Measurements from ENCODE around the gene DCAF17.

DCAF17 gene

DNA sequence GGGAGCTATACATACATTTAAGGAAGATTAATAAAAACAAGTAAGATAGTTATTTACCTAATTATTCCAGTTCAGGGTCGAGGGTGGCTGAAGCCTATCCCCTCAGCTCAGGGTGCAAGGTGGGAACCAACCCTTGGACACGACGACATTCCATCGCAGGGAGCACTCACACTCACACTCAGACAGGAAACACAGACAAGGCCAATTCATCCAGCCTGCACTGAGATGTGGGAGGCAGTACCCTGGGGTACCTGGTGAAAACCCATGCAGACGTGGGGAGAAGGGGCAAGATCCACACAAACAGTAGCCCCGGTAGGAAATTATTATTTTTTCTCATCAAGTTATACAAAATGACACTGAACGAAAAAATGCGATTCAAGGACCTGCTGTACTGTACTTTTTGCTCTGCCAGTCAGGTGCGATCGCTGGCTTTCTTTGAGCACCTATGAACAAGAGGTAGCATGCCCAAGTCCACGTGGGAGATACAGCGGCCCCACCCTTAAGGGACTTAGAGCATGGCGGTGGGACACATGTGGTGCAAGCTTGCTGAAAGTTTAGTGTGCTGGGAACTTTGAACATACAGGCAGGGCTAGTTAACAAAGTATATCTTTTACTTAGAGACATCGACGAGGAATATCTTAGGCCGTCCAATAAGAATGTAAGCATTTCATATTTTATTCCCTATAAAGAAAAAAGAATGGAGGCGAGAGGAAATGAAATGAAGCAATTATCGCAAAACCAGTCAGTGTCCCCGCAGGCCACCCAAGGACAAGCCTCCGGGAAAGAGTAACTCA lies 860 bp upstream of the DCAF17 start:
- DNase-seq (ENCODE audit: low spot score): no peak
- TF ChIP-seq, protein P1, sequence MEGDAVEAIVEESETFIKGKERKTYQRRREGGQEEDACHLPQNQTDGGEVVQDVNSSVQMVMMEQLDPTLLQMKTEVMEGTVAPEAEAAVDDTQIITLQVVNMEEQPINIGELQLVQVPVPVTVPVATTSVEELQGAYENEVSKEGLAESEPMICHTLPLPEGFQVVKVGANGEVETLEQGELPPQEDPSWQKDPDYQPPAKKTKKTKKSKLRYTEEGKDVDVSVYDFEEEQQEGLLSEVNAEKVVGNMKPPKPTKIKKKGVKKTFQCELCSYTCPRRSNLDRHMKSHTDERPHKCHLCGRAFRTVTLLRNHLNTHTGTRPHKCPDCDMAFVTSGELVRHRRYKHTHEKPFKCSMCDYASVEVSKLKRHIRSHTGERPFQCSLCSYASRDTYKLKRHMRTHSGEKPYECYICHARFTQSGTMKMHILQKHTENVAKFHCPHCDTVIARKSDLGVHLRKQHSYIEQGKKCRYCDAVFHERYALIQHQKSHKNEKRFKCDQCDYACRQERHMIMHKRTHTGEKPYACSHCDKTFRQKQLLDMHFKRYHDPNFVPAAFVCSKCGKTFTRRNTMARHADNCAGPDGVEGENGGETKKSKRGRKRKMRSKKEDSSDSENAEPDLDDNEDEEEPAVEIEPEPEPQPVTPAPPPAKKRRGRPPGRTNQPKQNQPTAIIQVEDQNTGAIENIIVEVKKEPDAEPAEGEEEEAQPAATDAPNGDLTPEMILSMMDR (IDR thresholded peaks at IDR 0.05): no peak

DNA sequence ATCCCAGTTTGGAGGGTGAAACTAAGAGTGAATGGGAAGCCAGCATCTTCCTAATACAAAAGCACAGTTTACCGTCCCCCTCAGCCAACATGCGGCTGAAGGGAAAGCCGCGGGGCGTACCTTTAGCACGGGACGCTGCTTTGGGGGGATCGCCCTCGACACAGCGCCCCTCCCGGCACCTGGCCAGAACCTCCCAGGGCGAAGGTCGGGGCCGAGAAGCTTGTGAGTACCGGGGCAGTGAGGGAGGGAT lies 338 bp upstream of the DCAF17 start, which contains the start of gene METTL8:
Gene METTL8 (minus strand): TSS at position 228 of the 250 bp plus-strand sequence. CDS start 41,805 bp downstream, outside the sequence.
- no peak for DNase-seq (ENCODE audit: low spot score)
- TF ChIP-seq, protein P1 (IDR thresholded peaks at IDR 0.05): peak; percentile 18
- H3K4me3 ChIP-seq: peak within 1 kb of the TSS; percentile 78
- peak within 1 kb of the TSS; percentile 91 for H3K27ac ChIP-seq

More for the DNA sequence above, 860 bp upstream of the DCAF17 start:
- Histone ChIP-seq H3K27ac (peak overlapping the region; percentile 91), H3K4me3 (peak overlapping the region; percentile 78)

- H3K27ac ChIP-seq: no peak overlapping the region
- DNase-seq (ENCODE audit: low spot score): no peak
- TF ChIP-seq, protein P1 (IDR thresholded peaks at IDR 0.05): no peak
- no peak overlapping the region for H3K4me3 ChIP-seq
Measured at GRCh38 chr2:171436307-171436706, 2.3 kb downstream of the DCAF17 start.

- no peak for DNase-seq (ENCODE audit: low spot score)
- Histone ChIP-seq H3K27ac (no peak overlapping the region), H3K4me3 (no peak overlapping the region)
- TF ChIP-seq, protein P1 (IDR thresholded peaks at IDR 0.05): no peak
Measured at GRCh38 chr2:171441470-171441869, 7.4 kb downstream of the DCAF17 start.

GRCh38 chr2:171447675-171448074 lies 13.6 kb downstream of the DCAF17 start:
- no peak for DNase-seq (ENCODE audit: low spot score)
- TF ChIP-seq, protein P1 (IDR thresholded peaks at IDR 0.05): no peak
- Histone ChIP-seq H3K4me3 (no peak overlapping the region), H3K27ac (no peak overlapping the region)

- H3K4me3 ChIP-seq: no peak overlapping the region
- no peak overlapping the region for H3K27ac ChIP-seq
- DNase-seq (ENCODE audit: low spot score): no peak
- TF ChIP-seq, protein P1 (IDR thresholded peaks at IDR 0.05): no peak
Measured at GRCh38 chr2:171451074-171451473, 17.0 kb downstream of the DCAF17 start.

DNA sequence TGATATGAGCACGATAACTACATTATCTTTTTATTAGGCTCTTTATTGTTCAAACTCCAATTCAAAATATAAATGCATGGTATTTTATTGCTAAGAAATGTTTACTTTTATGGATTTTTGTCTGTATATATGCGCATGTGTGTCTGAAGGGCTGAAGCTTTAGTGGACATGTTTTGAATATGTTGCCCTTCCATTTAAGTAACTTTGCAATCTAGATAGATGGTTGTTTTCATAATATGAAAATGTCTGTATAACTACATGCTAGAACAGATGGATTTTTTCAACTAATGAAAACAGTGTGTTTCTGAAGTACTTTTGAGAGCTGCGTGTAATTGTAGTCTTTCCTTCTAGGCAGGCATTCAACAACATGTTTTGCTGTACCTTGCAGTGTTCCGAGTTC lies 18.7 kb downstream of the DCAF17 start:
- no peak for DNase-seq (ENCODE audit: low spot score)
- no peak overlapping the region for H3K4me3 ChIP-seq
- H3K27ac ChIP-seq: no peak overlapping the region
- TF ChIP-seq, protein P1 (IDR thresholded peaks at IDR 0.05): no peak

Measured in coronary artery (tissue), 2 donors.